Mammary epithelial cell (primary cell): ENCODE measurements around the gene VAV2.

Experiments
- EZH2 ChIP-seq: IDR thresholded peaks from 2 replicates; pipeline ENCODE4 v1.6.1; 2012; ENCODE audit warnings: low read length, inconsistent platforms, borderline replicate concordance
- TF ChIP-seq, protein P1 (sequence below), 2 donors: IDR thresholded peaks in 1 of 2; conservative IDR thresholded peaks in 1 of 2; 2 replicates each; pipeline ENCODE4 v1.5.1; 2011 to 2012; ENCODE audit warnings: inconsistent platforms in 2 of 2, low read length in 2 of 2, mild to moderate bottlenecking in 2 of 2, control low read depth in 1 of 2, low read depth in 1 of 2; ENCODE audit not compliant: insufficient read depth in 1 of 2; ENCODE audit errors: extremely low read depth in 1 of 2

DNA sequence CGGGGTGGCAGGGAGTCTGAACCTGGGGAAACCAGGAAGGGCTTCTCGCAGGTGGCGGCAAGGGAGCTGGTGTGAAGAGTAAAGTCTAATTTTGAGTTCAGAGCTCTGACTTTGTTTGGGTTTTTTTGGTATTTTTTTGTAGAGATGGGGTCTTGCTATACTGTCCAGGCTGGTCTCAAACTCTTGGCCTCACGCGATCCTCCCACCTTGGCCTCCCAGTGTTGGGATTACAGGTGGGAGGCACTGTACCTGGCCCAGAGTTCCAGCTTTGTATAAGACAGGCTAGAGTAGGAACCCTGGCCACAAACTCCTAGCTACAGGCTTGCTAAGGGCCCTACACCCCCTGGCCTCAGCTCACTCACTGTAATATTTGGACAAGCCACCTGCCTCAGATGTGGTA lies 148.9 kb downstream of the VAV2 start:
- TF ChIP-seq, protein P1, sequence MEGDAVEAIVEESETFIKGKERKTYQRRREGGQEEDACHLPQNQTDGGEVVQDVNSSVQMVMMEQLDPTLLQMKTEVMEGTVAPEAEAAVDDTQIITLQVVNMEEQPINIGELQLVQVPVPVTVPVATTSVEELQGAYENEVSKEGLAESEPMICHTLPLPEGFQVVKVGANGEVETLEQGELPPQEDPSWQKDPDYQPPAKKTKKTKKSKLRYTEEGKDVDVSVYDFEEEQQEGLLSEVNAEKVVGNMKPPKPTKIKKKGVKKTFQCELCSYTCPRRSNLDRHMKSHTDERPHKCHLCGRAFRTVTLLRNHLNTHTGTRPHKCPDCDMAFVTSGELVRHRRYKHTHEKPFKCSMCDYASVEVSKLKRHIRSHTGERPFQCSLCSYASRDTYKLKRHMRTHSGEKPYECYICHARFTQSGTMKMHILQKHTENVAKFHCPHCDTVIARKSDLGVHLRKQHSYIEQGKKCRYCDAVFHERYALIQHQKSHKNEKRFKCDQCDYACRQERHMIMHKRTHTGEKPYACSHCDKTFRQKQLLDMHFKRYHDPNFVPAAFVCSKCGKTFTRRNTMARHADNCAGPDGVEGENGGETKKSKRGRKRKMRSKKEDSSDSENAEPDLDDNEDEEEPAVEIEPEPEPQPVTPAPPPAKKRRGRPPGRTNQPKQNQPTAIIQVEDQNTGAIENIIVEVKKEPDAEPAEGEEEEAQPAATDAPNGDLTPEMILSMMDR (conservative IDR thresholded peaks at IDR 0.05 in 1 of 2, IDR thresholded peaks at IDR 0.05 in 1 of 2; ENCODE audit: extremely low read depth in 1 of 2, insufficient read depth in 1 of 2, low read depth in 1 of 2, low read length in 2 of 2): no peak
- no peak for TF ChIP-seq EZH2
